ENCODE data around the gene CCNQ. TPM values are rescaled to one million over a fixed set of nuclear protein-coding genes. Genes with fewer than 3 reads are reported as not detected.

The CCNQ gene
- total RNA-seq, 2 experiments from 2014 or later = 17.5 to 24.7 TPM

- Mint-ChIP-seq H3K4me3 (no peak overlapping the region), H3K9me3 (ENCODE audit: low read depth) (no peaks in the 10 kb centered on the region), H3K4me1 (peaks cover 9% of the 10 kb centered on the region), H3K36me3 (no peaks in the 10 kb centered on the region), H3K27ac (no peak overlapping the region), H3K27me3 (no peaks in the 10 kb centered on the region)
- ATAC-seq = no peak
- DNase-seq = no peak
- CTCF ChIA-PET = interaction anchor here (0.9 kb wide), 1 partner anchor 9 kb away, joined by 3 read pairs; no protein-coding TSS in a partner anchor
These were observed 20.6 kb downstream of the CCNQ start for GRCh38 chrX:153578200-153578835.

DNA sequence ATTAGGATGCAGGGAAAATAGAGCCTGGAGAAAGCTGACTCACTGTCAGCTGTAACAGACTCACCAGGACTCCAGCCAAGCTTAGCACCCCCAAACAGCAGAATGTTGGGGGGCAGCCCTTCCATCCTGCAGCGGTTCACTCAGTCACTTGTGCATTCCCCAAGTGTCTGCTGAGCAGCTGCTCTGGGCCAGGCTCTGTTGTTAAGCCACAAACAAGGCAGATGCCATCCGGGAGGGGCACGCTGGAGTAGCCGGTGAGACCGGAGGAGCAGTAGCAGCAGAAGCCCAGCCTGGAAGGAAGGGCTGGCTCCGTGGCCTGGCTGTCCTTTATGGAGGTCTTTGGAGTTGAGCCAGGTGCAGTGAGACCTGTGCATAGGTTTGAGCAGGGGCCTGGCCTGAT is 22.0 kb downstream of the CCNQ start:
- no peaks in the 10 kb centered on the region for H3K4me1 Mint-ChIP-seq
- no peaks in the 10 kb centered on the region for H3K9me3 Mint-ChIP-seq (ENCODE audit: low read depth)
- no peak overlapping the region for H3K27ac Mint-ChIP-seq
- H3K4me3 Mint-ChIP-seq = no peak overlapping the region
- CTCF ChIA-PET = interaction anchor here (1.1 to 1.4 kb wide), 2 partner anchors 37 to 90 kb away, joined by 3 to 4 read pairs; no protein-coding TSS in a partner anchor
- H3K27me3 Mint-ChIP-seq = no peaks in the 10 kb centered on the region
- H3K36me3 Mint-ChIP-seq = no peaks in the 10 kb centered on the region
- DNase-seq (no peak), ATAC-seq (no peak)

DNA sequence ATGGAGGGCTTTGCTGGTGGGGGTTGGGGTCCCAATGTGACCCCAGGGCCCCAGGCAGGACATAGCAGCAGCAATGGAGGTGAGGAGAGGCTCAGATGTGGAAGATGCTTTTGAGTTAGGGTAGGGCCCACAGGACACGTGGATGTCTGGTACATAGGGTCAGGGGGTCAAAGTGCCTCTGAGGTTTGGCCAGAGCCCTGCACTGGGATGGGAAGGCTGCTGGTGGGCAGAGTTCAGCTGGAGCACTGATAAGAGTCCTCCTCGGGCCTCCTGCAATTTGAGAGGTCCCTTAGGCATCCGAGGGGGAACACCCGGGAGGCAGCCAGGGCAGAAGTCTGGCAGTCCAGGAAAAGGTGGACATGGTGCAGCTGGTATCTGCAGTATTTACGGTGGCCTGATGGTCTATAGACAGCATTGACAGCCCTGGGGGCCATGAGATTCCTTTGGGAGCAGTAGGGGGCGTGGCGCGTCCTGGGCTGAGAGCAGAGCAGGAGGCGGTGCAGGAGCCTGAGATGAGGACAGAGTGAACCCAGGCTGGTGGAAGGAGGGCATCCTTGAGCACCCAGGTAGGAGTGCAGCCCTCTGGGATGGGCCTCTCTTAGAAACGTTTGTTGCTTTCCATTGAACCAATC is 22.6 kb downstream of the CCNQ start:
- H3K9me3 Mint-ChIP-seq (ENCODE audit: low read depth) = no peaks in the 10 kb centered on the region
- no peaks in the 10 kb centered on the region for H3K27me3 Mint-ChIP-seq
- H3K4me1 Mint-ChIP-seq = no peaks in the 10 kb centered on the region
- DNase-seq (no peak), ATAC-seq (no peak)
- CTCF ChIA-PET = interaction anchor here (1.4 kb wide), 1 partner anchor 91 kb away, joined by 3 read pairs; no protein-coding TSS in a partner anchor
- no peak overlapping the region for H3K4me3 Mint-ChIP-seq
- no peaks in the 10 kb centered on the region for H3K36me3 Mint-ChIP-seq
- no peak overlapping the region for H3K27ac Mint-ChIP-seq

- Mint-ChIP-seq H3K4me3 (no peak overlapping the region), H3K9me3 (ENCODE audit: low read depth) (no peaks in the 10 kb centered on the region), H3K27ac (no peak overlapping the region), H3K4me1 (no peaks in the 10 kb centered on the region), H3K27me3 (no peaks in the 10 kb centered on the region), H3K36me3 (no peaks in the 10 kb centered on the region)
- DNase-seq (no peak), ATAC-seq (no peak)
- CTCF ChIA-PET = no interaction called here
These were observed 25.0 kb downstream of the CCNQ start for GRCh38 chrX:153573984-153574383.

DNA sequence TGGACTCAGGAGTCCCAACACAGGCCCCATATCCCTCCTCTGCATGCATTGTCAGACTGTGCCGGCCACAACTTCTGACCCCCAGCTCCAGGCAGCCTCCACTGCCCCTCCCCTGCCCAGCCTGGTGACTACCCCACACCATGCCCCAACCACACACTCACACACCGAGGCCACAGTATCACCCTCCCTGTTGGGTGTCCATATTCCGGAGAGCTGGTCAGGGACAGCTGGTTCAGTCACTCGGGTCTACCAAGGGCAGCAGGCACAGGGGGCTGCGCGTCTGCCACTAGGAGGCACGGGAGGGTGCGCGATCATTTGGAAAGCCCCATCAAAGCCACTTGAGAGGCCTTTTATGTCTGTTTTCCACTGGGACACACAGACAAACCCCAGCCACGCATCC is 26.3 kb downstream of the CCNQ start:
- H3K9me3 Mint-ChIP-seq (ENCODE audit: low read depth) = no peaks in the 10 kb centered on the region
- no peak overlapping the region for H3K4me3 Mint-ChIP-seq
- no peaks in the 10 kb centered on the region for H3K27me3 Mint-ChIP-seq
- DNase-seq = no peak
- CTCF ChIA-PET = no interaction called here
- no peaks in the 10 kb centered on the region for H3K36me3 Mint-ChIP-seq
- H3K27ac Mint-ChIP-seq = no peak overlapping the region
- ATAC-seq = no peak
- no peaks in the 10 kb centered on the region for H3K4me1 Mint-ChIP-seq

DNA sequence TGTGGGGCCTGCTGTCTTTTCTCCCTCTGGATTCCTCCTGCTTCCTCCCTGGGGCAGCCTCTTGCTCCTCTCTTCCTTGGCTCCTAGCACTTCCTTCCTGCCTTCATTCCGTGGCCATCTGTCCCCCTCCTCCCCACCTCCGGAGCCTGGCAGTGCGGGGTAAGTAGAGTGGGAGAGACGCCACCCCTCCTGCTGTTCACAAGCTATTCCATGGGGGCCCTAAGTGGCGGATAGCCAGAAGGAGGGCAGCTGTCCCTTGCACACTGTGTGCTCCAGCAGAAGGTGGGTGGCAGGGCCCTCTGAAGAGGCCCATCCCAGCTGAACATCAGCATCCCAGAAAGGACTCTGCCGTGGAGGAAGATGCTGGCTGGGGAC is 27.4 kb downstream of the CCNQ start:
- CTCF ChIA-PET = no interaction called here
- no peak for DNase-seq
- H3K9me3 Mint-ChIP-seq (ENCODE audit: low read depth) = no peaks in the 10 kb centered on the region
- no peak for ATAC-seq
- H3K36me3 Mint-ChIP-seq = no peaks in the 10 kb centered on the region
- H3K27me3 Mint-ChIP-seq = no peaks in the 10 kb centered on the region
- no peak overlapping the region for H3K27ac Mint-ChIP-seq
- H3K4me1 Mint-ChIP-seq = no peaks in the 10 kb centered on the region
- H3K4me3 Mint-ChIP-seq = no peak overlapping the region

GRCh38 chrX:153569475-153569874 is 29.5 kb downstream of the CCNQ start:
- Mint-ChIP-seq H3K9me3 (ENCODE audit: low read depth) (no peaks in the 10 kb centered on the region), H3K4me3 (no peak overlapping the region), H3K4me1 (no peaks in the 10 kb centered on the region), H3K36me3 (no peaks in the 10 kb centered on the region), H3K27ac (no peak overlapping the region), H3K27me3 (no peaks in the 10 kb centered on the region)
- no peak for DNase-seq
- CTCF ChIA-PET = interaction anchor here (1.6 kb wide), 1 partner anchor 9 kb away, joined by 3 read pairs; no protein-coding TSS in a partner anchor
- ATAC-seq = no peak

GRCh38 chrX:153568451-153569011 is 30.4 kb downstream of the CCNQ start:
- CTCF ChIA-PET = interaction anchor here (1.6 kb wide), 1 partner anchor 10 kb away, joined by 3 read pairs; no protein-coding TSS in a partner anchor
- DNase-seq (no peak), ATAC-seq (no peak)
- H3K4me3 Mint-ChIP-seq = no peak overlapping the region
- H3K36me3 Mint-ChIP-seq = no peaks in the 10 kb centered on the region
- H3K27ac Mint-ChIP-seq = no peak overlapping the region
- no peaks in the 10 kb centered on the region for H3K9me3 Mint-ChIP-seq (ENCODE audit: low read depth)
- H3K27me3 Mint-ChIP-seq = no peaks in the 10 kb centered on the region
- no peaks in the 10 kb centered on the region for H3K4me1 Mint-ChIP-seq

GRCh38 chrX:153565996-153566580 is 32.9 kb downstream of the CCNQ start:
- CTCF ChIA-PET = interaction anchor here (1.8 kb wide), 1 partner anchor 102 kb away, joined by 3 read pairs; no protein-coding TSS in a partner anchor
- Mint-ChIP-seq H3K4me1 (no peaks in the 10 kb centered on the region), H3K27me3 (no peaks in the 10 kb centered on the region), H3K36me3 (no peaks in the 10 kb centered on the region), H3K4me3 (no peak overlapping the region), H3K27ac (no peak overlapping the region), H3K9me3 (ENCODE audit: low read depth) (no peaks in the 10 kb centered on the region)
- no peak for DNase-seq
- no peak for ATAC-seq

GRCh38 chrX:153564047-153564606 is 34.8 kb downstream of the CCNQ start:
- no peak overlapping the region for H3K4me3 Mint-ChIP-seq
- ATAC-seq (no peak), DNase-seq (no peak)
- no peaks in the 10 kb centered on the region for H3K27me3 Mint-ChIP-seq
- H3K36me3 Mint-ChIP-seq = no peaks in the 10 kb centered on the region
- no peaks in the 10 kb centered on the region for H3K4me1 Mint-ChIP-seq
- H3K27ac Mint-ChIP-seq = no peak overlapping the region
- CTCF ChIA-PET = interaction anchor here (1.7 to 1.8 kb wide), 2 partner anchors 24 to 104 kb away, joined by 3 to 4 read pairs; no protein-coding TSS in a partner anchor
- H3K9me3 Mint-ChIP-seq (ENCODE audit: low read depth) = no peaks in the 10 kb centered on the region

- H3K27me3 Mint-ChIP-seq = no peaks in the 10 kb centered on the region
These were observed 36.4 kb downstream of the CCNQ start for GRCh38 chrX:153562546-153562945.

GRCh38 chrX:153561337-153561736 is 37.6 kb downstream of the CCNQ start:
- no peak overlapping the region for H3K4me3 Mint-ChIP-seq
- H3K9me3 Mint-ChIP-seq (ENCODE audit: low read depth) = no peaks in the 10 kb centered on the region
- no peak overlapping the region for H3K27ac Mint-ChIP-seq
- H3K27me3 Mint-ChIP-seq = no peaks in the 10 kb centered on the region
- H3K36me3 Mint-ChIP-seq = no peaks in the 10 kb centered on the region
- DNase-seq (no peak), ATAC-seq (no peak)
- CTCF ChIA-PET = no interaction called here
- H3K4me1 Mint-ChIP-seq = no peaks in the 10 kb centered on the region

More at GRCh38 chrX:153562546-153562945, 36.4 kb downstream of the CCNQ start:
- Mint-ChIP-seq H3K36me3 (no peaks in the 10 kb centered on the region), H3K4me1 (no peaks in the 10 kb centered on the region), H3K9me3 (ENCODE audit: low read depth) (no peaks in the 10 kb centered on the region), H3K4me3 (no peak overlapping the region), H3K27ac (no peak overlapping the region)
- DNase-seq = no peak
- CTCF ChIA-PET = interaction anchor here (0.7 kb wide), 1 partner anchor 105 kb away, joined by 3 read pairs; no protein-coding TSS in a partner anchor
- ATAC-seq = no peak

DNA sequence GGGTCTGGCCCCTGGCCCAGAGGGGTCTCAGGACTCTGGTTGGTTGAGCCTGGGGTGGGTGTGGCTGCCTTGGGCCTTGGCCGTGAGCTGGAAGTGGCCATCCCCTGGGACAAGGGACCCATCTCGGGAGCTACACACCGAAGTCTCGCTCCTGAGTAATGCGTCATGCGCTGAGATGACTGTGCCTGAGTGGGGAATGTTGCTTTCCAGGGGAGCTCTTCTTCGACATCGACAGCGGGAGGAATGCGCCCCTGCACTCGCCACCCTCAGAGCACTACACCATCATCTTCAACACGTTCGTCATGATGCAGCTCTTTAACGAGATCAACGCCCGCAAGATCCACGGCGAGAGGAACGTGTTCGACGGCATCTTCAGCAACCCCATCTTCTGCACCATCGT is 38.5 kb downstream of the CCNQ start:
- no peak for ATAC-seq

More for the DNA sequence above, 38.5 kb downstream of the CCNQ start:
- CTCF ChIA-PET = no interaction called here
- Mint-ChIP-seq H3K27ac (no peak overlapping the region), H3K4me3 (no peak overlapping the region), H3K9me3 (ENCODE audit: low read depth) (no peaks in the 10 kb centered on the region), H3K4me1 (no peaks in the 10 kb centered on the region), H3K27me3 (no peaks in the 10 kb centered on the region), H3K36me3 (no peaks in the 10 kb centered on the region)
- no peak for DNase-seq

Data from activated CD8-positive, alpha-beta memory T cell treated with anti-CD3 and anti-CD28 coated beads, Interleukin-2, amount 10 ng/mL, durations not matched to agents 7 days and 5 days (primary cell).